GM18505 (cell line): ENCODE results near the gene TAGLN3.

ENCODE experiments used
- ATAC-seq: cut with Tn5 transposase; IDR thresholded peaks from one replicate; pipeline ENCODE4 v1.9.1; 2021; ENCODE audit not compliant: unreplicated experiment
- POLR2A ChIP-seq: IDR thresholded peaks from 4 replicates; pipeline ENCODE4 v1.6.1; 2011; ENCODE audit warnings: borderline replicate concordance; ENCODE audit not compliant: insufficient read depth, insufficient read length; ENCODE audit errors: extremely low read depth

TAGLN3 gene

GRCh38 chr3:111998636-111999483 lies at the start of gene TAGLN3:
Gene TAGLN3 (plus strand): TSS chr3:111998922. CDS start chr3:111999423, 501 bp downstream.
- no peak for ATAC-seq
- TF ChIP-seq POLR2A = no peak

GRCh38 chr3:111949712-111950111 lies 49.0 kb upstream of the TAGLN3 start:
- no peak for TF ChIP-seq POLR2A
- ATAC-seq = no peak

GRCh38 chr3:111951032-111951431 lies 47.7 kb upstream of the TAGLN3 start:
- no peak for ATAC-seq
- TF ChIP-seq POLR2A = no peak

GRCh38 chr3:111952086-111952485 lies 46.6 kb upstream of the TAGLN3 start:
- TF ChIP-seq POLR2A = no peak
- no peak for ATAC-seq

- ATAC-seq = no peak
These were observed 45.8 kb upstream of the TAGLN3 start for GRCh38 chr3:111952866-111953450.

GRCh38 chr3:111954228-111954990 lies 44.3 kb upstream of the TAGLN3 start:
- no peak for TF ChIP-seq POLR2A
- no peak for ATAC-seq

More at GRCh38 chr3:111952866-111953450, 45.8 kb upstream of the TAGLN3 start:
- TF ChIP-seq POLR2A = no peak

GRCh38 chr3:111955876-111956275 lies 42.8 kb upstream of the TAGLN3 start:
- TF ChIP-seq POLR2A = no peak
- ATAC-seq = no peak

GRCh38 chr3:111956449-111956848 lies 42.3 kb upstream of the TAGLN3 start:
- no peak for ATAC-seq
- TF ChIP-seq POLR2A = no peak

- no peak for ATAC-seq
- no peak for TF ChIP-seq POLR2A
These were observed 41.6 kb upstream of the TAGLN3 start for GRCh38 chr3:111956995-111957734.

GRCh38 chr3:111961461-111962164 lies 37.1 kb upstream of the TAGLN3 start:
- no peak for TF ChIP-seq POLR2A
- ATAC-seq = no peak

- ATAC-seq = no peak
- TF ChIP-seq POLR2A = no peak
These were observed 35.3 kb upstream of the TAGLN3 start for GRCh38 chr3:111963424-111963823.

- no peak for TF ChIP-seq POLR2A
- ATAC-seq = no peak
These were observed 33.2 kb upstream of the TAGLN3 start for GRCh38 chr3:111965484-111965883.
